GM18519 (cell line): ENCODE measurements around the gene CDC7.
"Not testable (repeated sequence)": the region's sequence is repeated elsewhere in the genome, so short reads cannot be mapped to it uniquely, and the experiment has no call there.

Experiments
- ATAC-seq: cut with Tn5 transposase; IDR thresholded peaks from one replicate; pipeline ENCODE4 v1.9.1; 2021; ENCODE audit warnings: mild to moderate bottlenecking, moderate library complexity; ENCODE audit not compliant: unreplicated experiment, low FRiP score

Gene CDC7

GRCh38 chr1:91507328-91507727, 6.7 kb downstream of the CDC7 start:
- no peak for ATAC-seq

DNA sequence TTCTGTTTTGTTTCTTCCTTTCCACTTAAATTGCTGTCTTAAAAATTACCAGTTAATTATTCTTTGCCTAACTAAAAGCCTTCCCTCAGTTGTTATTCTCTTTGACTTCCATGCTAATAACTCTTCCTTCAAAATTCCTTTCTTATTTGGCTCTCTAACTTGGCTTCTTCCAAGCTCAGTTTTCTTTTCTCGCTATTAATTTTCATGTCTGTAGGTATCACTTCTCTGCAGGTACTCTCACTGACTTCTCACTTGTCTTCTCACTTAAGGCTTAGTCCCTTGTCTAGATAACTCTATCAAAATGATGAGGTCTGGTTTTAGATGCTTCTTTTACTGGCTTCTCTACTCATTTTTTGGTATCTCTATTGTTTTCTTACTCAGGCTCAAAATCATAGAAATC, 10.1 kb downstream of the CDC7 start:
- no peak for ATAC-seq

DNA sequence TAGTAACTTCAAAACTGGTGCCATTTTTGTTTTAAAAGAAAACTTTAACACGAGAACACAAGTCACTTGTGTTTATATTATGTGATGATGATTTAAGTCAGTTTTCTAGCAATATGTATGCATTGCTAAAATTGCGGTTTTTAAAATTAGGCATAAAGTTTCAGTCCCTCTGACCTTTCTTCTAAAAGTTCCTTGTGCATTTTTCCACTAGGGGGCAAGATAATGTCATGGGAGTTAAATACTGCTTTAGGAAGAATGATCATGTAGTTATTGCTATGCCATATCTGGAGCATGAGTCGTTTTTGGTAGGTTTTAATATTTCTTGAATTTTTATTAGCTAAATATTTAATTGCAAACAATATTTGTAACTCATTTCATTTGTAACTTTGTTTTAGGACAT, 10.7 kb downstream of the CDC7 start:
- no peak for ATAC-seq

DNA sequence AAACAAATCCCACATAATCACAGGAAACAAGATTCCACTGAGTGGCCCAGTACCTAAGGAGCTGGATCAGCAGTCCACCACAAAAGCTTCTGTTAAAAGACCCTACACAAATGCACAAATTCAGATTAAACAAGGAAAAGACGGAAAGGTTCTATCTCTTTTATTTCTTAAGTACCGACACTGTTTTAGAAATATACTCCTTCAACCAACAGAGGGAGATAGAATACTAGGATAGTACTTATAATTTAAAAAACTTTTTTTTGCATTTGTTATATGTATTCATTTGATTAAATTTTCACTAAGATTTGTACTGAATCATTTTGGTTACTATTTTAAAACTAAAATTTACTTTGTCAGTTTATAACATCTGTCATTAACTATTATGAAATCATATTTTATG, 12.5 kb downstream of the CDC7 start:
- ATAC-seq = no peak

GRCh38 chr1:91513706-91514105, 13.1 kb downstream of the CDC7 start:
- no peak for ATAC-seq

- no peak for ATAC-seq
These were observed 15.3 kb downstream of the CDC7 start for GRCh38 chr1:91515994-91516393.

- ATAC-seq = not testable (repeated sequence)
These were observed 16.0 kb downstream of the CDC7 start for GRCh38 chr1:91516605-91517004.

GRCh38 chr1:91519167-91519566, 18.5 kb downstream of the CDC7 start:
- not testable (repeated sequence) for ATAC-seq

DNA sequence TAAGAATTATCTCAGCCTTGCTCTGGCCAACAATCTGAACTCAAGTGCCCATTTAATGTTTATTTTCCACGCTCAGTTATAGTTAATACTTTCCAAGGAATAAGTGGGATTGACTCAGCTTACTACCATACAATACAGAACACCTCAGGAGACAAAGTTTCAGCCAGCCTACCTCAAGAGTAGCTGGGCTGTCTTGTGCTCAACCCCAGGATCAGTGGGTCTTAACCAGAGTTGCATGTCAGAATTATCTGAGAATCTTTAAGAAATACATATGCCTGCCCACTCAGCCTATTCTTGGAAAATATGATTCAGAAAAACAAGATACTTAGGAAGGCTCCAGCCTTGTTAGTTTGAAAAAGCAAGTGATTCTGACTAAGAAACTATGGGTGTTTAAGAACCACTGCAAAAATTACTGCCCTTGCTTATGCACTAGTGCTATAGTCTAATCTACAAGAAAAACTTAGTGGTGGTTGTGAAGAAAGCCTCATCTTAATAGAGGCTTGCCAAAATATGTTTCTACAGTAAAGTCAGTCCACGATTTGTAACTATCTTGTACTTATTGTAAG, 20.4 kb downstream of the CDC7 start:
- ATAC-seq = no peak

- ATAC-seq = peak; percentile 90
These were observed 22.8 kb downstream of the CDC7 start for GRCh38 chr1:91523482-91523881.

DNA sequence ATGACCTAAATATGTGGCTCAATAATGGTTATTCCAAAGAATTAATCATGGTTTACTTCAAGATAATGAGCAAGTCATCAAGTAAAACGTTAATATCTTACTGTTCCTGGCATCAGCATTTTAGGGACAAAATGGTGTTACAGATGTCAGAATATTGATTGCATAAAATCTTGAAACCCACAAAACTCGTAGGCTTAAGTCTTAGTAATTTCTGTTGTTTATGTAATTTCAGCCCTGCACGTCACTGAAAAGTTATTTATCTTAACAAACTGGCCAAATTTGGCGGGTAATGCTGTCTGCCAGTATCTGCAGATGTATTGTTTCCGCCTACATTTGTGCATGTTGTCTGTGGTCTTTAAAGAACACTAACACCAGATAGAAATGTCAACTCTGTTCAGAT, 25.8 kb downstream of the CDC7 start:
- no peak for ATAC-seq

DNA sequence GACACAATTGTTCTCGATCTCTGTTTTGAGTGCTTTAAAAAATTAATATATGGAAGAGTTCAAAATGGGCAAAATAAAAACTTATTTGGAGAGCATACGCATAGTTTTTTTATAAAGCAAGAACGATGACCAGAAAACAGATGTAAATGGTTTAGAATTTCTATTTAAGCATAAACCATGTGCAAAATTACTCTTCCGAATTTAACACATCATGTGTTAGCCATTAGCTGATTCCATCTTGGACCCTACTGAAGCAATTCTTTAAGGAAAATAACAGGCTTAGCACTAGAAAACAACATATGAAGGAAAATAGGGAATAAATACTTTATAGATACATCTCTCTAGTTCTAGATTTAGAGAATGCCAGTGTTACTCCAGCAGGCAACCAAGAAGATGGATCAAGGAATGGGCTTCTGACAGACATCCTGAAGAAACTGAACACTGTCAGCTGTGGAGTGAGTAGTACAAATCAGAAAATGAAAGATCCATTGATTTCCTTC, 26.7 kb downstream of the CDC7 start:
- ATAC-seq = no peak

DNA sequence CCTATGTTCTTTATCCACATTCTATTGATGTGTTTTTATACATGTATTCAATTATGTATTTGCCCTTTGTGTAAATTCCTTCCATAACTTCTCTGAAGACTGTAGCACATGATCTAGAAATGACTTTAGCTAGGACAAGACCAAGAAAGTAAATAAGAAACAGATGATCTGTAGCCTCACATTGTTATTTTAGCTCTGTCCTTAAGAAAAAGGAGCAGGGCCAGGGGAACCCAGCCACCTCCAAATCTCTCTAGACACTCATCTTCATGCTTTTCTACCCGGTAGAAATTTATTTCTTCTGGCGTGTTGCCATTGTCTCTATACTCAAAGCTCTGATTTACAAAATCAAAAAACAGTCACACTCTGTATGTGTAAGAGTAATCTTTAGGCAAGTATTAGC, 27.1 kb downstream of the CDC7 start:
- no peak for ATAC-seq

DNA sequence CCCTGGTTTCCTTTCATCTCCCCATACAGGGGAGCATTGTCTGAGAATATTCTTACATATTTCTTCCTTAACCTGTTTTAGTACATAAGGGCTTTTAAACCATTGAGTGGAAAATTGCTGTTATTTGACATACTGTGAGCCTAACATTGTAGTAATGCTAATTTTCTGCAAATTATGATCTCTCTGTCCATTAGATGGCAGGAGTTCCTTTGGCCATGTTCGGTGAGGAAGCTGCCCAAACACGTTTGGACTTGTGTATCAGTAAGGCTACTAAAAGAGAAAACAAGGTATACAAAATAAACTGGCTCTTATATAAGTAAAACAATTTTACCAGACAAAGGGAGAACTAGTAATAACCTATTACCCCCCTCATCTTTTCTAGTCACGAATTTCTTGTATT, 29.2 kb downstream of the CDC7 start:
- no peak for ATAC-seq

DNA sequence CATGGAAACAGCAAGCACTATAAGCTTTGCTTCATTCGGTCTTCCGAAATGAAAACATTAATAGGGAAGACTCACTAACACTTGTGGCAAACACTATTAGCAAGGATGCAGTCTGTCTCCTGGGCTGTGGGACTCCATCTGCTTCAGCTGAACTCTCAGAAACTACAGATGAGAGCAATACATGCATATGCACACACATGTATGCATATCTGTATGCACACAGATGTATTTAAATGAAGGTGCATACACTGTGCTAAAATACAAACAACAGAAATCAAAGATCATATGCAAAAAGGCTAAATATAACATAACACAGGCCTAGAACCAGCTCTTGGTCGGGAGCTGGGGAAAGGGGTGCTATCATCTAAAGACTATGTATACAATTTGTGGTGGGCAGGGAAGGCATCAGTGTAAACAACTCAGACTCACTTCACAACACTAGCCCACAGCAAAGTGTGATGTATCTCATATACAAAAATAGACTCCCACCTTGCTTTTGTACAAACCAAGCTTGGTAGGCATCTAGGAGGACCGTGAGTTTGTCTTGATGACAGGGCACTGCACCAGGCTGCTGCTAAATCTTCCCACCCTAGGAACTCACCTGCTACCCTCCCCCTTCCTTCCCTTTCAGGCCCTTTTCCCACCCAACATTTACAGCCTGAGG, 32.8 kb downstream of the CDC7 start:
- ATAC-seq = no peak

GRCh38 chr1:91535441-91535840, 34.8 kb downstream of the CDC7 start:
- no peak for ATAC-seq

- ATAC-seq = no peak
These were observed 36.8 kb downstream of the CDC7 start for GRCh38 chr1:91537281-91537986.

DNA sequence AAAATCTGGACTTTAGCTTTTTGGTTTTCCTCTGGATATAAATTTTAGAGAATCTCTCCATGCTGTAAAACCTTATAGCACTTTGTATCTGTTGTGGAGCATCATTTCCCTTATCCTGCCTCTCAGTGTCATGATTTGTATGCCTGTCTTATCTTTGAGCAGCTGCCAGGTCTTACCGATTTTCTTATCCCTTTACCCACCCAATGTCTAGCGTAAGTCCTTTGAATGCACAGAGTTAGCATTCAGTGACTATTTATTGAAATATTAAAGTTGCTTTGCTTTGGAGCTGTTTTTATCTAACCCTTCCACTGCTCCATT, 37.3 kb downstream of the CDC7 start:
- no peak for ATAC-seq

- no peak for ATAC-seq
These were observed 40.3 kb downstream of the CDC7 start for GRCh38 chr1:91540910-91541309.

GRCh38 chr1:91541918-91542533, 41.4 kb downstream of the CDC7 start:
- ATAC-seq = no peak

- no peak for ATAC-seq
These were observed 45.1 kb downstream of the CDC7 start for GRCh38 chr1:91545506-91546300.
